NCI-H1436 (cell line): Measurements from ENCODE around the gene DCC.
A peak's percentile ranks its signal among the peaks of the same experiment; 100 is the strongest.

Experiments used
- DNase-seq: peaks from one replicate; lab custom pipeline; 2025; lab: John Stamatoyannopoulos, UW

DCC gene, protein sequence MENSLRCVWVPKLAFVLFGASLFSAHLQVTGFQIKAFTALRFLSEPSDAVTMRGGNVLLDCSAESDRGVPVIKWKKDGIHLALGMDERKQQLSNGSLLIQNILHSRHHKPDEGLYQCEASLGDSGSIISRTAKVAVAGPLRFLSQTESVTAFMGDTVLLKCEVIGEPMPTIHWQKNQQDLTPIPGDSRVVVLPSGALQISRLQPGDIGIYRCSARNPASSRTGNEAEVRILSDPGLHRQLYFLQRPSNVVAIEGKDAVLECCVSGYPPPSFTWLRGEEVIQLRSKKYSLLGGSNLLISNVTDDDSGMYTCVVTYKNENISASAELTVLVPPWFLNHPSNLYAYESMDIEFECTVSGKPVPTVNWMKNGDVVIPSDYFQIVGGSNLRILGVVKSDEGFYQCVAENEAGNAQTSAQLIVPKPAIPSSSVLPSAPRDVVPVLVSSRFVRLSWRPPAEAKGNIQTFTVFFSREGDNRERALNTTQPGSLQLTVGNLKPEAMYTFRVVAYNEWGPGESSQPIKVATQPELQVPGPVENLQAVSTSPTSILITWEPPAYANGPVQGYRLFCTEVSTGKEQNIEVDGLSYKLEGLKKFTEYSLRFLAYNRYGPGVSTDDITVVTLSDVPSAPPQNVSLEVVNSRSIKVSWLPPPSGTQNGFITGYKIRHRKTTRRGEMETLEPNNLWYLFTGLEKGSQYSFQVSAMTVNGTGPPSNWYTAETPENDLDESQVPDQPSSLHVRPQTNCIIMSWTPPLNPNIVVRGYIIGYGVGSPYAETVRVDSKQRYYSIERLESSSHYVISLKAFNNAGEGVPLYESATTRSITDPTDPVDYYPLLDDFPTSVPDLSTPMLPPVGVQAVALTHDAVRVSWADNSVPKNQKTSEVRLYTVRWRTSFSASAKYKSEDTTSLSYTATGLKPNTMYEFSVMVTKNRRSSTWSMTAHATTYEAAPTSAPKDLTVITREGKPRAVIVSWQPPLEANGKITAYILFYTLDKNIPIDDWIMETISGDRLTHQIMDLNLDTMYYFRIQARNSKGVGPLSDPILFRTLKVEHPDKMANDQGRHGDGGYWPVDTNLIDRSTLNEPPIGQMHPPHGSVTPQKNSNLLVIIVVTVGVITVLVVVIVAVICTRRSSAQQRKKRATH (N-terminal part only)

DNA sequence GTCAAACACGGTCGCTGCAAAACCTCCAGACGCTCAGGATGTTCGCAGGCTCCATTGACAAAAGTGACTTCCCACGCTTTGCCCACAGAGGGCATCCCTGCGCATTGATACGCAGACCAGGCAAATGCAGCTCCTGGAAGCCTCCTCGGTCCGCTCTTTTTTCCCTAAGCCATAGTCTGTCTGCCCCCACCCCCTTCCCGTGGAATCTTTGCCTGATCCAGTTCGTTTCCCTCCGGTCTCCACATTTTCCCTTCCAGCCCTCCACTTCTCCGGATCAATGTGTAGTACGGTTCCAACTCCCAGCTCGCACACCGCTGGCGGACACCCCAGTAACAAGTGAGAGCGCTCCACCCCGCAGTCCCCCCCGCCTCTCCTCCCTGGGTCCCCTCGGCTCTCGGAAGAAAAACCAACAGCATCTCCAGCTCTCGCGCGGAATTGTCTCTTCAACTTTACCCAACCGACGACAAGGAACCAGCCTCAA lies at the start of gene DCC:
Gene DCC (plus strand): TSS at position 307 of the 481 bp plus-strand sequence. CDS start 591 bp downstream, outside the sequence.
- no peak for DNase-seq

DNA sequence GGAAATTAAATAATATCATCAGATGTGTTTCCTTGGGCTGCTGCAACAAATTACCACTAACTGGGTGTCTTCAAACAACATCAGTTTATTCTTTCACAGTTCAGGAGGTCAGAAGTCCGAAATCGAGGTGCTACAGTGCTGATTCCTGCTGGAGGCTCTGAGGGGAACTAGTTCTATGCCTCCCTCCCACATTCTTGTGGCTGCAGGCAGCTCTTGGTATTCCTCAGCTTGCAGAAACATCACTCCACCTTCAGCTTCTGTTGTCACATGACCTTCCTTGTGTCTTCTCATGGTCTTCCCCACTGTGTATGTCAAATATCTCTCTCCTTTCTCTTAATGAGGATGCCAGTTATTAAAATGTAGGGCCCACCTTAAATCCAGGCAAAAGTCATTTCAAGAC lies 29.3 kb upstream of the DCC start:
- no peak for DNase-seq

DNA sequence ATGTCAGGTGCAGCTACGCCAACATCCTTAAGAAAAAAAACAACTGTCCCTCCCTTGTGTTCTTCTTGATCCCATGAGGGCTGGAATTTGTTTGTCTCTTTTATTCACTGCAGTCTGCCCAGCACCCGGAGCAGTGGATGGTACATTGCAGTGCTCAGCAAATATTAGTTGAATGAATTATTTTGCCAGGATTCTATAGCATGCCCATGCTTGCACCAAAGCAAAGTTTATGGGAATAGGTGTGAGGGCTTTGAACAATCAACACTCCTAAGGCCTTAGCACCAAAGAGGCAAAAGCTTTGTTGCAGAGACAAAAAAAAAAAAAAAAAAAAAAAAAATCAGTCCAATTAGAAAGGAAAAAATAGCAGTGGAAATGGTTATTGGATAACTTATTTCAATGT lies 28.7 kb upstream of the DCC start:
- DNase-seq, result no peak

DNA sequence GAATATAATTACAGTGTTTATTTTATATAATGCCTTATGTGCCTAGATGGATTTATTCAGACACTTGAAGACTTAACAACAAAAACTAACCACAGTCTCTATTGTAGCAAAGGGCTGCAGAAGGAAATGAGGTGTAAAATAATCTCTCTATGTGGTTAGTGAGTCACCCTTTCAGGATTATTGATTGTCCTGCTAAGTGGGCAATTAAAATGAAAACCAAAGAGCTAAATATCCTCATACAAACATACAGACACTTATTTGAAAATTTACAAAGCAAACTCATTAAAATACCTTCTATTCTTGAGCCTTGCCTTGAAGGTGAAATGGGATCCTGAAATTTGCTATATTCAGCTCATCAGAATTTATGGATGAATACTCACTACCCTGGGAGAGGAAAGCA lies 27.7 kb upstream of the DCC start:
- peak; percentile 71 for DNase-seq

DNA sequence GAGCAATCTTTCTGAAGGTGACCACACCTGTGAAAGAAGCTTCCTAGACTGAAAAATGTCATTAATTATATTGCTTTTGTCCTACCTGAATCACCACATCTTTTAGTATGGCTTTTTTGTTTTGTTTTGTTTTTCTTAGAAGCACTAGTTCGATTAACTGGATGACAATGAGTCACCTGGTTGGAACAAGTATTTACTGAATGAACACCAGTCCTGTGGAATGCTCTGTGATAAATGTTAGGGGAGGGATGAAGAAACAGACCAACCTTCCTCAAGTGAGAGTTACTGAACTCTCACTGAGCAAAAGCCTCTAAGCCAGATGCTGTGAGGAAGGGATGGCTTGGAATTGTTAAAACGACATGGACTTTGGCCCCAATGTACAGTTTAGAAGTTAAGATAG lies 26.8 kb upstream of the DCC start:
- no peak for DNase-seq

DNA sequence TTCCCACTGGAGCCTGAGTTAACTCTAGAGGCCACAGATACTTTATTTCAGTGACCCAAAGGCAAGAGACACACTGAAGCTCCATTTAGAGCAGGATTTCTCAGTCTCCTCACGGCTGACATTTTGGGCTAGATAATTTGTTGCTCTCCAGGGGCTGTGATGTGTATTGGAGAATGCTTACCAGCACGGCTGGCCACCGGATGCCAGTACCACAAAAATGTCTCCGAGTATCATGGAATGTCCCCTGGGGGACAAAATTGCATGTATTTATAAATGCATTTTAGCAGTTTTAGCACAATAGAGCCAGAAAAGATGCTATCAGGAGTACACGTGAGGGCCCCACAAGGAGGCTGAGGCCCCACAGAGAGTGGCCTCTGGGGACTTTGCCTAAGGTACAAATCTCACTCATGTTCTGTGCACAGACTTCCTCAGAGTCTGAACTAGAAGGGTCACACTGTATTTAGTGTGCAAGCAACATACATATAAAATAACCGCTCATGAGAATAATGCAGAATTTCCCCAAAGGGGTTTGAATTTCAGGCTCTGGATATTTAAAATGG lies 20.5 kb upstream of the DCC start:
- no peak for DNase-seq

DNA sequence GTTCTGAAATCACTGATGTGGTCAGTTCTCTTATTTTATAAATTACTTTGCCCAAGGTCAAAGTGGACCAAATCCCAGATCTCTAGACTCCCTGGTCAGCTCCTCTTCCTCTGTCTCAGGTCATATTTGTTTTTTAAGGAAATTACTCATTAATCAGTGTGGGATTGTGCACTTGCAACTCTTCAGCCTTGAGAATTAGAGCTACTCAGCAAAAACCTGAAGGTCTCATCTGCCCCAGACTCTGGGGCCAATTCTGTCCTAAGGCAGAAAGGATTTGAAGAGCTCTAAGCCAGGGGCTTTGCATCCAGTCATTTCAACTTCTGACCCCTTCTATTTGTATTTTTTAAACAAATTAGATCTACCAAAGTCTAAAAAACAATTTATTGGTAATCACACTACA lies 17.7 kb upstream of the DCC start:
- DNase-seq, result no peak

DNA sequence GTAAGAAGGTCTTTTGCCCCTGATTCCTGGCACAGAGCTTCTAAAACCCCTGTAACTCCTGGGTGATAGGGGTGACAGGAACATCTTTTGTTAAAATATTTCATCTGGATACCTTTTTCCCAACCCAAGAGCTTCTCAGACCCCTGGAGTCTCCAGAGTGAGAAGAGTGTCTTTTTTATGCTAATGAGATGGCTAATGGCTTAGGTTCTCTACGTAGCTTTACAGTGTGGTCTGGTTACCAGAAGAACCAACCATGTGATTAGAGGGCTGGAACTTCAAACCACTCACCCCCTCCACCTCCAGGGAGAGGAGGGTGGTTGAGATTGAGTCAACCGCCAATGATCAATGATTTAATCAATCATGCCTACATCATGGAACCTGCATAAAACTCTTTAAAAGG lies 16.2 kb upstream of the DCC start:
- no peak for DNase-seq

DNA sequence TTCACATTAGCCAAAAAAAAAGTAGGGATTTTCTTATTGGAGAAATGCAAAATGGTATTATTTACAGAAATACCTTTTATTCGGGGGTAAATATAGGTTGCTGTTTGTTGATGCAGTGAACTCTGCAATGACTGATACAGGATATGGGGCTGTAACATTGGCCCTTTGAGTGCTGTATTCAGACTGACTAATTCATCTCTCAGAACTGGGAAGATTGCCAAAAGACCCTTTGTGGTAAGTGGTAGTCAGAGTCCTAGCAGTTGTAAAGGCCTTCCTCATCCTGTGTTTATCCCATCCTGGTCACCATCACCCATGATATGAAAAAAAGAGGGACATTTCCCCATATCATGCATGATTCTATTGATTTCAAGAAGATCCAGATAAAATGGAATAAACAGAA lies 14.0 kb upstream of the DCC start:
- no peak for DNase-seq

DNA sequence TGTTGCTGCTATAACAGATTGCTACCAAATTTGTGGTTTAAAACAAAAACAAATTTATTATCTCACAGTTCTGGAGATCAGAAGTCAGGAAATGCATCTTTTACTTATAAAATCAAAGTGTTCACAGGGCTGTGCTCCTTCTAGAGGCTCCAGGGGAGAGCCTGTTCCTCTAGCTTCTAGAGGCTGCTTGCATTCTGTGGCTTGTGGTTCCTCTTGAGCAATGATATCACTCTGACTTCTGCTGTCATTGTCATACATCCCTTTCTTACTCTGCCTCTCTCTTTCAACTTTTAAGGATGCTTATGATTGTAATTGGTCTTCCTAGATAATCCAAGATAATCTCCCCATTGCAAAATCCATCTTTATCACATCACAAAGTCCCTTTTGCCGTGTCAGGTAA lies 6.1 kb upstream of the DCC start:
- no peak for DNase-seq

DNA sequence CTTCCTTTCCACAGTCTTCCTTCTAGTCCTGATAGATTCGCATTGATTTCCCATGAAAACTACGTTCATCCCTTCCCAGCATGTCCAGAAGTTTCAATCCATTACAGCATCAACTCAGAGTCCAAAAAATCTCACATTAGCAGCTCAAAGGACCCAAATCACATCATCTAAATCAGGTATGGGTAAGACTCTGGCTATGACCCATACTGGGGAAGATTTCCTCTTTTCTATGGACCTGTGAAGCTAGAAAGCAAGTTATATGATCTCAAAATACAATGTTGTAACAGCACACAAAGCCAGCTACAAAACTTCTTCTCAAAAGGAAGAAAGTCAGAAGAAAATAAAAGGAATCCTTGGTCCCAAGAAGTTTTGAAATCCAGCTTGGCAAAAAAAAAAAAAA lies 5.7 kb upstream of the DCC start:
- no peak for DNase-seq

DNA sequence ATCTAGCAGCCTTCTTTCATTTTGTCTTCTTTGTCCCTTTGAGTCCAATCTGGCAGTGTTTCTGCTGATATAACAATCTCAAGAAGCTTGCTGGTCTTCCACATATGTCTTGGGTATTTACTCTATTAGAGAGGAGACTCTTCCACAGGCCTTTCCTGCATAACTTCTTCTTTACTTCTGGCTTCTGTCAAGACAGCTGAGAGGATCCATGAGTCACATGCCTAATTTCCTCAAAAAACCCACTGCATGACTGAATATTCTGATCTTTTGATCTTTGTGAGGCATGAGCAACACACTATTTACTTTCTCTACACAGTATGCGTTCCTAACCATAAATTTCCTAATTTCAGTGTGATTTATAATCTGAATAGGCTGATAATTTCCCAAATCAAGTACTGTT lies 5.1 kb upstream of the DCC start:
- no peak for DNase-seq

DNA sequence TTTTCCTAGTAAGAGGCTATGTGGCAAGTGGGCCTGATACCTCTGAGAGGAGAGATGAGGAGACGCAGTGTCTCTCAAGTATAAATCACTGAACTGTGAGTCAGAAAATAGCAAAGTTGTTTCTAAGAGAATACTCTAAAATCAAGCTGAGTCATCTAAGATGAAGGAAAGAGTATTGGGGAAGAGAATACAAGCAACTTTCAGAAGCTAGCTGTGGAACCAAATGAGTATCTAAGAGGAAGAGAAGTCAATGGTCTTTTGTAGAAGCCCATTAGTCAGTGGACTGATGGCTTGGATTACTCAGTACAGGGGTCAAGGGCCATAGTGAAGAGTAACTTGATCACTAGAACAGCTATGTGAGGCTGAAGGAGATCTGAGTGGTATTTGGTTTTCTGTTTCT lies 2.7 kb upstream of the DCC start:
- DNase-seq, result no peak

DNA sequence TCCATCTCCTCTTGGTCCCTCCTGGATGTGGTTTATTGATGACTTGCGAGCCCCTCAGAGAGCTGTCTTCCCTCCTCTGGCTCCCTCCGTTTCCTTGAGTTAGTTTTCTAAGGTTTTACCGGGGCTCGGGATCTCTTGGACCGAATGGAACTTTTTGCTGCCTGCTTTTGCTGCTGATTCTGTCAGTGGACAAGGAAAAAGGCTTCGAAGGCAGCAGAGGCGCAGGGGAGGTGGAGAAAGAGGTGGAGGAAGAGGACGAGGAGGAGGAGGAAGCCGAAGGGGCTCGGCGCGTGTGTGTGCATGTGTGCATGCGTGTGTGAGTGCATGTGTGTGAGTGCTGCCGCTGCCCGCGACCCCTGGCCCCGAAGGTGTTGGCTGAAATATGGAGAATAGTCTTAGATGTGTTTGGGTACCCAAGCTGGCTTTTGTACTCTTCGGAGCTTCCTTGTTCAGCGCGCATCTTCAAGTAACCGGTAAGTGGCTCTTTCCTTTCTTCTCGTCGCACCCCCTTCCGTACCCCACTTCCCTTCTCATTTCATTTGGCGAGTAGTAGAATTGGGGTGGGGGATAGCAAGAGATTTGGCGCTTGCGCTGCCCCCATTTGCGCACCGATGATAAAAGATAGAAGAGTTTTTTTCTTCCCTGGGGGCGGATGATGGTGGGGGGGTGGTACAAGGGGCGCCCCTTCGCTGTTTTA lies 557 bp downstream of the DCC start:
- DNase-seq, result no peak

DNA sequence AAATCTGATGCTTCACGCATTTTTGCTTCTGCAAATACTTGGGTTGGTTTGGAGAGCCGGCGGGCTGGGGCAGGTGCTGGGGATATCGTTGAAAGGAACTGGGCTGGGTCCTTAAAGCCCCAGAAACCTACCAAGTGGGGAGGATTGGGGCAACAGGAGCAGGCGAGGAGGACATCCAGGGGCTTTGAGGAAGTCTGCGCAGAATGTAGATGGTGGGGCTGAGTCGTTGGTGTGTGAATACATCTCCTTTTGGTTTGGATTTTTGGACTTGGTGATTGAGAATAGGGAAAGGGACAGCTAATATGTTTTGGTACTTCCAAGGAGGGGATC lies 1.1 kb downstream of the DCC start:
- DNase-seq, result no peak

DNA sequence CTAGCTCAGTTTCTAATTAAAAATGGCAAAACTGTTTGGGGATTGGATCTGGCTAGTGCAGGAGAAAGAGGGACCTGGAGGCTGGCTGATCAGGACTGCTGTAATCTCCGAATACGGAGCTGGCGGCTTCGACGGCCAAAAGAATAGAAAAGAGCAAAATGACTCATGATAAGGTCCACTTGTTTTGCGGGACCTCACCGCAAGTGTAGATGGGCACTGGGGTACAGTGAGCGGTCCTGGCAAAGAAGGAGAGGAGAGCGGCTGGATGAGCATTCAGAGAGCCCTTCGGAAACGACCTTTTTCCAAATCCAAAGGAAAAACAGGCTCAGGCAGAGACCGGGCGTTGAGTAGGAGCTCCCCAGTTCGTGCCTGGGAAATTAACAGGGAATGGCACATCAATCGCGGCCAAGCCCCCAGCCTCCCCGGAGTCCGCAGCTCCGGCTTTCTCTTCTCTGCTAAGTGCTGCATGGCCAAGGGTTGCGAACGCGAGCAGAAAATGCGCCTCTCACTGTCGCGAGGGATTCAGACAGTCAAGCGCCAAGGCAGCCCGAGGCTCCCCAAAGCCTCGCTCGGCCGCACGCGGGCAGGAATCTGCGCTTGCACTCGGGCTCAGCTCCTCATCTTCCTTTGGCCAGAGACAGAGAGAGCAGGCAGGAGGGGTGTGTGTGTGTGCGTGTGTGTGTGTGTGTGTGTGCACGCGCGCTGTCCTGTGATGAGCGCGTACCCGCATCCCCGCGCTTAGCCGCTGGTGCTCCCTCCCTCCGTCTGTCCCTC lies 1.8 kb downstream of the DCC start:
- DNase-seq, result no peak

DNA sequence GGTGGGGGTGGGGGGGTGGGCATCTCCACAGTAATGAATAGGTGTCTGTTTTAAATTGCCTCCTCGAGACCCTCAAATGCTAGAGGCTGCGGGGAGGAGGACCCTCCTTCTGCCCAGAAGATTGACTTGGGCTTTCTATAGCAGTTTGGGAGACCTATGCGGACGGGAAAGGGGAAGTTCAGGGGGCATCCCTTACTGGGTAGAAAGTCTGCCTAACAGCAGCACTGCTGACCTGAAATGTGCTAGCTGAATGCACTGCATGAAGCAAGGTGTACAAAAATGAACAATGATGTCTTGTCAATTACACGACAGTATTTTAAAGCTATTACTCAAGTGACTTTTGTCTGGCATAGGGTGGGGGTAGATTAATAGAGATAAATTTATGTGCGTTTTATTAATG lies 2.5 kb downstream of the DCC start:
- DNase-seq, result no peak

DNA sequence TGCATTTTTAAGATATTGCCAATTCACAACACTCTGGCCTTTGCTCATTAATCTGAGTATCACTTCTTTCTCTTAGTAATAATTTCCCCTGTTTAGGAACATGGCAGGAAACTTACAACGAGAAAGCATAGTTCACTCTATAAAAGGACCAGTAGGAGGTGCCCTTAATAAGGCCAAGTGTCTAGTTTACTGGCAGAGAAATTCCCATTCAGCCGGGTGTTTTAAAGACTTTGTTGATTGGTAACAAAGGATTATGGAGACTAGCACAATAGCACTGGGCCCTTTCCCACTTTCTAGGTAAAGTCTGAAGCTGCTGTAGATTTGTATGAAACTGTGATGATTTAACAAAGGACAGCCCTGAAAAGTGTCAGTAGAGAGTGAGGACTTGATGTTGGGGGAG lies 3.1 kb downstream of the DCC start:
- no peak for DNase-seq

DNA sequence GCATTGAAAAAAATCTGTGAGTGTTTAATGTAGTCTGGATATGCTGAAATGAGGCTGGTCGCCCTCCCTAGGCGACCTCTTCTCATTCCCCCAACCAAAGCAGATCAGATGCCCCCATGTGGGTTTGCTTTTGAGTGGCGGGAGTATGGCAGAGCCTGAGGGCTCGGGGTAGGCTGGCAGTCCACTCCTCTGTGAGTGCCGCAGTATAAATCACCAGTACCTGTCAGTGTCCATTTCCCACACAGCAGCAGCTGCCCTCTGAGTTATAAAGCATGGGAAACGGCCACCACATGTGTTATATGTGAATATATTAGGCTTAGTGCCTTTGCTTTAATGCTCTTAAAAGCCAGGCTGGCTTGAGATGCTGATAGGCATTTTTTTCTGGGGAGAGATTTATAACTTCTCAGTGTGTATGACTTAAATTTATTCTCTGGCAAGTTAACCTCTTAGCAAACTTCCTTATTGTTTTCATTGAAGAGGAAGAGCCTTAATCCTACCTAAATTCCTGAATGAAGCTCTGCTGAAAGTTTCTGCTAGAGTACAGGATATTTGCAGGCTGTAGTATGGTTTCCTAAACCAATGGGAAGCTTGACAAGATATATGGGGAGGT lies 3.8 kb downstream of the DCC start:
- DNase-seq, result no peak

DNA sequence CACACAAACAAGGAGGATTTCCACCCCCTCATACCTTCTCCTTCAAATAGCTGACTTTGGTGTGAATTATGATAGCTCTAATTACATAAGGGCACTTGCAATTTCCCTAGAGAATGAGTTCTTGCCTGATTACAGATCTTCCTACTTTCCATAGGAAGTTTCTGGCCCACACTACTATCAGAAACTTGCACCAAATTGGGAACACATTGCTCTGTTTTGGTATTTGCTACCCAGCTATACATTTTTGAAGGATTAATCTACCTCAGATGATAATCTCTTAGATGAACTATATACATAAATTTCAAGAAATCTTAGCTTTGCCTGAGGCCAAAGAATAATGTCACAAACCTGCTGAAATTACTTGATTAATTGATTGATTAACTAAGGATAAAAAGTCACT lies 4.9 kb downstream of the DCC start:
- DNase-seq, result no peak

DNA sequence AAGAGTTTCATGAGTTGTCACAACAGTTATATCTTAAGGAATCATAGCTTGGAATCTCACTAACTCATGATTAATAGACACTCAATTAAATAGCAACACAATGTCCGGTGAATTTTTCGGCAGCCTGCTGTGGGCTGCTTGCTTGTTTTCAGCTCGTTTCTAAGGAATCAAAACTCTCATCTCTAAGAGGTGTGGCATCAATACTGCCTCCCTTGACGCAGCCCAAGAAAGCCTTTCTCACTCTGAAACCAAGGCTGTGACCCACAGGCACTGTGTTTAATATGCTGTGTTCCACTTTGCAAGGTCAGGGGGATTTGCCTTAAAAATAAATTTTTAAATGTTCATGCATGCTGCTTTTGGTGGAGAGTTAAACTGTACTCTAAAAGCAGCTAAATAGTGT lies 5.4 kb downstream of the DCC start:
- no peak for DNase-seq
